GM21825 (cell line): ENCODE measurements around the gene ADGRL3.

ENCODE experiments used
- ATAC-seq: cut with Tn5 transposase; IDR thresholded peaks from one replicate; pipeline ENCODE4 v1.9.1; 2021; ENCODE audit warnings: mild to moderate bottlenecking, moderate library complexity; ENCODE audit not compliant: unreplicated experiment

Gene ADGRL3

GRCh38 chr4:61853041-61853440 lies 652.9 kb downstream of the ADGRL3 start:
- no peak for ATAC-seq

DNA sequence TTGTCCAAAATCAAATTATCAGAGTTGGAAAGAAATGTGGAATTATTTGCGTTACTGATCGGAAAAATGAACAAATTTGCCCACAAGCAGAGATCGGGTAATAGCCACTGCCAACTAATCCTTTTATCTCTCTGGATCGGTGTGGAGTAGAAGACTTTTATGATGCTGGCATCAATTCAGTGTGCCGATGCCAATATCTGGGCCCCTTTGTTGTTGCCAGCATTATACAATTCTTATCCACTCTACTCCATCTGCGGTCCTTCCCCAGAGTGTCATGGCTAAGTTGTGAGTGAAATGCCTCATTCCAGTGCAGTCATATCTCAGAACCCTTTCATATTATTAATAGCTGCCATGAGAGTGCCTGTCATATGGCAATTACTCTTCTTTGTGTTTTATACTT lies 660.2 kb downstream of the ADGRL3 start:
- ATAC-seq: no peak

DNA sequence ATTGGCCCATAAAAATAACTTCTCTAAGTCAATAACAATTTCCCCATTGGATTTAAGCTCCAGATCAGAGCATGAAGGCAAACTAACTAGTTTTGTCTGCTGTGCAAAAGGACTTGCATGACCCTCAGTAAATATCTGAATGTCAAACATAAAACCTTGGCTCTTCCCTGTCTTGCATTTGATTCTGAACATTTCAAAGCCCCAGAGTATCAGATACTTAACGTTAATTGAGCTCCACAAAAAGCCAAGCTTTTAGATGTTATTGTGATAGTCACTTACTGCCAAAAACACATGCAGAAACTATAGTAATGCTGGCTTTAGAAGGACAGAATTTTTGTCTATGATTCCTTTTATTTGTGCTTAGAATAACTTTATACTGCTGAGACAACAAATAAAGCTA lies 664.2 kb downstream of the ADGRL3 start:
- ATAC-seq: no peak

DNA sequence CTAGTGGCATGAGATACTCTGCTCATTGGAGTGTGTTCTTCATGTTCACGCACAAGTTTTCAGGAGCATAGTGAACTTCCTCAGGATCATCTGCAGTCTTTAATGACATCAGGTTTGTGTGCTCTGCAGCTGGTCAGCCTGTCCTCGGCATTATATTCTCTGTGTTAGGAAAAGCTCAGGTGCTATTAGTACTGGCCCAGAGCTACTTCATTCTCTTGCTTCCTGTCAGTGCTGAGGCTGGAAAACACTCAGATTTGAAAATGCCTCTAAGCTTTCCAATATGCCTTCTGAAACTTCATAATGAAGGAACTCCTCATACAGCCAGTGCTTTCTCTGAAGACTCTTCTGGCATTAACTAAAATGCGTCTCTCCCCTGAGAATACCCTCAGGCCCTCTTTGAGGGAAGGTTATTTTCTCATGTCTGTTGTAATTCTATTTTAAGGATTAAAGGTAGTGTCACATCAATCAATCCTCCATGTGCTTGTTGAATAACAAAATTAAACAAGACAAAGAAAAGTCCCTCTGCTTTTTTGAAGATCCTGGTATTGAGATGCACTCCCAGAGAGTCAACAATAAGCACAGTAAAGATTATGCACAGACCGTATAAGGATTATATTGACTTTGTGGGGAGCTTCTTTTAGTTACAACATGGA lies 666.4 kb downstream of the ADGRL3 start:
- ATAC-seq: no peak

GRCh38 chr4:61872983-61873382 lies 672.9 kb downstream of the ADGRL3 start:
- ATAC-seq: no peak

GRCh38 chr4:61877266-61877665 lies 677.1 kb downstream of the ADGRL3 start:
- no peak for ATAC-seq

DNA sequence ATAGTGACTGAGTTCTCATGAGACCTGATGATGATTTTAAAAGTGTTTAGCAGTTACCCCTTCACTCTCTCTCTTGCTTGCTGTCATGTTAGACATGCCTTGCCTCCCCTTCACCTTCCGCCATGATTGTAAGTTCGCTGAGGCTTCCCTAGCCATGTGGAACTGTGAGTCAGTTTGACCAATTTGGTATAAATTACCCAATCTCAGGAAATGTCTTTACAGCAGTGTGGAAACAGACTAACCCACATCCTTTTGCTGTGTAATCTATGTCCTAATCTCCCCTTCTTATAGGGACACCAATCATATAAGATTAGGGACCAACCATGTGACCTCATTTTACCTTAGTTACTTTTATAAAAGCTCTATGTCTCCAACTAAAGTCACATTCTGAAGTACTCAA lies 677.8 kb downstream of the ADGRL3 start:
- ATAC-seq: no peak

DNA sequence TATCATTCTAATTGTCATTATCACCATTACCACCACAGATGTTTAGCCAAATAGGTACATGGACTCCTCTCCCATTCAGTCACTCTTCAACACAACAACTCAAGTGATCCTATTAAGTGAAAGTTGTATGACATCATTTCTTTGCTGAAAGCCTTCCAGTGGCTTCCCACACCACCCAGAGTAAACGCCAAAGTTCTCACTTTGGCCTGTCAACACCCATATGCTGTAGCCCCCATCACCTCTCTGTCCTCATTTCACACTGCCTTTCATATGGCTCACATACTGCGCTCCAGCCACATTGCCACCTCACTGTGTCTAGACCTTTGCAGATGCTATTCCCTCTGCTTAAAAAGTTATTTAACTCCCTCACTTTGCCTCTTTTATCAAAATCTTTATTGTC lies 682.3 kb downstream of the ADGRL3 start:
- no peak for ATAC-seq

- ATAC-seq: no peak
Measured at GRCh38 chr4:61886131-61886530, 686.0 kb downstream of the ADGRL3 start.

GRCh38 chr4:61889117-61889516 lies 689.0 kb downstream of the ADGRL3 start:
- no peak for ATAC-seq

DNA sequence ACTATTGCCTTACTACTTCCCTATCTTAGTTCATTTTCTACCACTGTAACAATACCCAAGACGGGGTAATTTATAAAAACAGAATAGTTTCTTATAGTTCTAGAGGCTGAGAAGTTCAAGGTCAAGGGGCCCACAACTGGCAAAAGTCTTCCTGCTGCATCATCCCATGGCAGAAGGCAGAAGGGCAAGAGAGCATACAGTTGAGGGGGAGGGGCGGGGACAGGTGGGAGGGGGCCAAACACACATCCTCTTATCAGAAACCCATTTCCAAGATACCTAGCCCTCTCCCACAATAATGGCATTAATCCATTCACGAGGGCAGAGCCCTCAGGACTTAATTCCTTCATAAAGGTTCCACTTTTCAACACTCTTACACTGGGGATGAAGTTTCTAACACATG lies 690.2 kb downstream of the ADGRL3 start:
- no peak for ATAC-seq

- no peak for ATAC-seq
Measured at GRCh38 chr4:61891953-61892352, 691.8 kb downstream of the ADGRL3 start.

- no peak for ATAC-seq
Measured at GRCh38 chr4:61896634-61897033, 696.5 kb downstream of the ADGRL3 start.

- ATAC-seq: no peak
Measured at GRCh38 chr4:61909031-61909430, 708.9 kb downstream of the ADGRL3 start.

DNA sequence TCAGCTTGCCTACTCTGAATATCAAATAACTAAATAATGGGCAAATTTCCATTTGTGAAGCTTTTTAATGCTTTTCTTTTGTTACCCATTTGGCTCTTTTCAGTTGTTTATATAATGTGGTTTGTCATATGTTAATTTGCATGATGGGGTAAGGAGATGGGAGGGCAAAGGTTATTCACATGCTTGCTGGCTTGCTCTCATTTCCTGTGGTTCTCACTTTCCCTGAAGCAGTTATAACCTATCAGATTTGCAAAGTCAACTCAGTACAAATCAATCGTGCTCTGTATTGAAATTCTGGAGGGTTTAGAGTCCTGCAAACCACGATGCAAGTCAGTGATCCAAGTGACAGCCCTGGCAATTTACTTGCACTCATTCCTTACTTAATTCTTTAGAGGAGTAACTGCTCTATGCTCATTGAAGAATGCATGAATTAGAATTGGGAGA lies 711.2 kb downstream of the ADGRL3 start:
- ATAC-seq: no peak

DNA sequence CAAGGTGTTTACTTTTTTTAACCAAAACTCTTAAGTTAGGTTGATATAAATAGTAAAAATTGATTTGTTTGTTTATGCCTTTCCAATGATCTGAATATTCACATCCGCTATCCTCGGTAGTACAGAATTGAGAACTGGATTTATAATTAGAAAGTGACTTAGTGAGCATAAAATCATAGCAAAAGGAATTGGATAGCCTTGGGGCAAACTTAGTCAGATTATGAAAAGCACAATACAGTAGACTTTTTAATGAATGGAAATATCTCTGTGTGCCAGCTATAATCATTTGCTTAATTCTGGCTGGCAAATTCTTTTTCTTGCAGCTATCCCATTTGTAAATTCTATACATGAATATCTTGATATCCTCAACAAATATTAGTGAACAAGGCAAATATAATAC lies 713.5 kb downstream of the ADGRL3 start:
- no peak for ATAC-seq

DNA sequence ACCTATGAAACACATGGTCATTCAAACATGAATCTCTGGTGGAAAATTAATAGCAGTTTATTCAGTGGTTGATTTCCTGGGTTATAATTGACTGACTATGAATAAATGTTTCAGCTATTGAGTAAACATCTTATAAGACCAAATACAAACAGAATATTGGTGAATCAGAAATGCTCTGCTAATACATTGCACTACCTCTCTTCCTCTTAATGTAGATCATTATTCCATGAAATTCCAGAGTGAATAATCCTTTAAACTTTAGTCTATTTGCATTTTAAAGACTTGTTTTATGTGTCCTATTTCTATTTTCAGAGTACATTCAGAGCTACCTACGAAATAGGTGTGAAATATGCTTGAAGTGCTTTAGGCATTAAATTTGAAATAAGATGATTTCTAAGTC lies 715.4 kb downstream of the ADGRL3 start:
- no peak for ATAC-seq

- ATAC-seq: no peak
Measured at GRCh38 chr4:61918507-61918906, 718.4 kb downstream of the ADGRL3 start.

DNA sequence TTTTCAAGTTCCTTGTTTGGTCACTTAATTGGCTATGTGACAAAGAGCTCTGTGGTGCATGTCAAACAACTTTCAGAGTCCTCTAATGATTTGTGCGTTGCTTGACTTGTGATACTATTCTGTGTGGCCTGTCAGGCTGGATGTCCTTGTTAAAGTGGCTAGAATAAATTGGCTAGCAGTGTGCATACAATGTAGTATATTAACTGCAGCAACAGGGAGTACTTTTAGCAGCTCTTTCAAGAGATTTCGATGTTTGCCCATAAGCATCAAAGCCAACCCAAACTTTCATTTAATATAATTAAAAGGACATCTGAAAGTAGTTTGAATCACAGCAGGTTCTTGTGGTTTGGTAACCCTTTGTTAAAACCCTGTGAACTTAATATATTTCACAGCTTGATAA lies 718.9 kb downstream of the ADGRL3 start:
- ATAC-seq: no peak

DNA sequence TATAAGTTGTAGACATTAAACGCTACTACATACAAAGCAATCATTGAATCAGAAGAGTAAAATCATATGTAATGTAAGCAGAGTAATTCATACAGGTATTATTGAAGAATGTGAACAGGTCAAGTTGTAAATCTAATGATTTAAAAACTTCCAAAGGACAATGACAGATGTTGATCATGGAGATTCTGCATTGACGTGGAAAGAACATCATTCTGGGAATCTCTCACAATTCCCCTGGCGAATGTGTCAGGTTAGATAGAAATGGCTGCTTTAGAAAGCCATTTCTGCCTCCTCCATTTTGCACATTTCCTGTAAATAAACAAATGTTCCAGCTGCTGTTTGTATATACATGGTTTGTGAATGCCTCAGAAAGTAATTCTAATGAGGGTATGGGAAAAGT lies 719.4 kb downstream of the ADGRL3 start:
- no peak for ATAC-seq

DNA sequence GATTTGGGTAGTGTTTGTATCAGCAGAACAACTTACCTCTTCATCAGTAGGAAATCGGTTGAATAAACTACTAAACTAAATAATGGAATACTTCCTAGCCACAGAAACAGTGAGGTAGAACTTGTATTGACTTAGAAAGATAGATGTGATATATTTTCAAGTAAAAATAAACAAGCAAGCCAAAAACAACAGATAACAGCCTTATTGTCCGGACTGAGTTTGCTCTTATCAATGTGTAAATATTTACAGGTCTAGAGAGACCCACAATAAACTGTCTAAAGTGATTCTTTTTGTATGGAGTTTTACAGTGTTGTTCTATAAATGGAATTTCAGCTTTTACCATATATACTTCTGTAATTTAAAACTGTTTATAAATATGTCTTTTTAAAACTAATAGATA lies 721.8 kb downstream of the ADGRL3 start:
- no peak for ATAC-seq

- ATAC-seq: no peak
Measured at GRCh38 chr4:61922766-61923165, 722.6 kb downstream of the ADGRL3 start.

GRCh38 chr4:61923179-61923578 lies 723.1 kb downstream of the ADGRL3 start:
- ATAC-seq: no peak
